Neural crest cell (in vitro differentiated cells): ENCODE results near the gene FKBP1A. TPM values are rescaled to one million over a fixed set of nuclear protein-coding genes. Genes with fewer than 3 reads are reported as not detected.

Experiments used
- DNase-seq: peaks from one replicate; pipeline ENCODE4 v3.0.0; 2021; ENCODE audit warnings: low read depth, mixed read lengths, low spot score
- H3K27ac Mint-ChIP-seq: one replicate; pipeline ENCODE4 v1.8.0; 2021; ENCODE audit warnings: mild to moderate bottlenecking, mixed read lengths; ENCODE audit not compliant: unreplicated experiment
- H3K27me3 Mint-ChIP-seq: 2 replicates; pipeline ENCODE4 v1.8.0; 2021; ENCODE audit warnings: low read depth, mild to moderate bottlenecking, mixed read lengths
- H3K36me3 Mint-ChIP-seq: 2 replicates; pipeline ENCODE4 v1.8.0; 2021; ENCODE audit warnings: low read depth, mild to moderate bottlenecking, mixed read lengths
- H3K4me1 Mint-ChIP-seq: 2 replicates; pipeline ENCODE4 v1.8.0; 2021; ENCODE audit warnings: mixed read lengths
- H3K4me3 Mint-ChIP-seq: one replicate; pipeline ENCODE4 v1.8.0; 2021; ENCODE audit warnings: mild to moderate bottlenecking, mixed read lengths
- H3K9me3 Mint-ChIP-seq: 2 replicates; pipeline ENCODE4 v1.8.0; 2021; ENCODE audit warnings: mixed read lengths
- total RNA-seq: library from RNA; stranded (reverse); gene quantifications from 2 replicates; pipeline ENCODE4 v1.2.1, GENCODE V29; 2021
- TF ChIP-seq, protein P1 (sequence below): fragments of 200-600 bp; sonication (generic); conservative IDR thresholded peaks from 2 replicates; pipeline ENCODE4 v1.5.0; 2021; ENCODE audit warnings: antibody characterized with exemption, mild to moderate bottlenecking

Gene FKBP1A
- total RNA-seq, 1 donor from 2014 or later: 176 TPM

DNA sequence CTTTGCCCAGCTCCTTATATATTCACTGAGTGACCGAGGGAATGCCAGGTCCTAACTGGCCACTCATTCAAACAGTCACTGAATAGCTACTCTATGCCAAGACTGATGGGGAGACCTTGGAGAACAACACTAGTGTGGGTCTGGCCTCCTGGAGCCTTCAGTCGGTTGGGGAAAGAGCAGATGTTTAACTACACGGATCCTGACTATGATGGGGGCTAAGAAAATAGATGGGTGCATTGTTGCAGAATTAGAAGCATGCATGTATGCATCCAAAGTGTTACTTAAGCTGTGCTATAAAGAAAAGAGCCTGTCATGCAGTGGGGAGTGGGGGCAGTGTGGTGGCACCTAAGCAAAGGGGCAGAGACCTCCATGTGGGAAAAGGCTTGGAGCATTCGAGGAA lies 6.5 kb downstream of the FKBP1A start:
- no peak for DNase-seq
- Mint-ChIP-seq H3K4me1 (peaks cover 31% of the 10 kb centered on the region), H3K4me3 (peak overlapping the region; percentile 16), H3K36me3 (no peaks in the 10 kb centered on the region), H3K9me3 (no peaks in the 10 kb centered on the region), H3K27ac (peak overlapping the region; percentile 46), H3K27me3 (no peaks in the 10 kb centered on the region)
- TF ChIP-seq, protein P1, sequence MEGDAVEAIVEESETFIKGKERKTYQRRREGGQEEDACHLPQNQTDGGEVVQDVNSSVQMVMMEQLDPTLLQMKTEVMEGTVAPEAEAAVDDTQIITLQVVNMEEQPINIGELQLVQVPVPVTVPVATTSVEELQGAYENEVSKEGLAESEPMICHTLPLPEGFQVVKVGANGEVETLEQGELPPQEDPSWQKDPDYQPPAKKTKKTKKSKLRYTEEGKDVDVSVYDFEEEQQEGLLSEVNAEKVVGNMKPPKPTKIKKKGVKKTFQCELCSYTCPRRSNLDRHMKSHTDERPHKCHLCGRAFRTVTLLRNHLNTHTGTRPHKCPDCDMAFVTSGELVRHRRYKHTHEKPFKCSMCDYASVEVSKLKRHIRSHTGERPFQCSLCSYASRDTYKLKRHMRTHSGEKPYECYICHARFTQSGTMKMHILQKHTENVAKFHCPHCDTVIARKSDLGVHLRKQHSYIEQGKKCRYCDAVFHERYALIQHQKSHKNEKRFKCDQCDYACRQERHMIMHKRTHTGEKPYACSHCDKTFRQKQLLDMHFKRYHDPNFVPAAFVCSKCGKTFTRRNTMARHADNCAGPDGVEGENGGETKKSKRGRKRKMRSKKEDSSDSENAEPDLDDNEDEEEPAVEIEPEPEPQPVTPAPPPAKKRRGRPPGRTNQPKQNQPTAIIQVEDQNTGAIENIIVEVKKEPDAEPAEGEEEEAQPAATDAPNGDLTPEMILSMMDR: no peak

DNA sequence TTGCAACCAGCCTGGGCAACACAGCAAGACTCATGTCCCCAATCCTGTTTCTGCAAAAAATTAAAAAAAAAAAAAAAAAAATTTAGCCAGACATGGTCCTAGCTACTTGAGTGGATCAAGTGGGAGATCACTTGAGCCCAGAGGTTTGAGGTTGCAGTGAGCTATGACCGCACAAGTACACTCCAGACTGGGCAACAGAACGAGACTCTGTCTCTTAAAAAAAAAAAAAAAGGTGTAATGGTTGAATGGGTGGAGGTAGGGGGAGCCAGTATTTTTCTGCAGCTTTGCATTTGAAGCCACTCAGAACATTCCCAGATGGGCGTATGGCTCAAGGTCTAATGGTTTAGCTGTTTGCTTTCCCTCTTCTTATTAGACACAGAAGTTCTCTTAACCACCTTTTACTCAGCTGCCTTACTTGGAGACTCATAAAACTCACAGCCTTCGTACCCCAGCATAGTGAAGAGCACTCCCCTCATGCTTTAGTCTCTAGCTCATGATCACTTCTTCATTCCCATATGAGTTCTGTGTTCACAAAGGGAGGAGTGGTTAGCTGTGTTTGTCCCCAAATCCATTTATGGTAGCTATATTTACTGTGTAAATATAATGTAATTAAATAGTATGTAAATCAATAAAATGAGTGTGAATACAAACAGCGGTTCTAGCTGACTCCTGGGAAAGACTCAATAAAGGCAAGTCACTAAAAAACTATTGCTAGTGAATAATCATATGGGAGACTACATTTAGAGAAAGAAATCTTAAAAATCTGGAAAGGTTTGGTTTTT lies 9.0 kb downstream of the FKBP1A start:
- Mint-ChIP-seq H3K4me1 (peaks cover 14% of the 10 kb centered on the region), H3K36me3 (no peaks in the 10 kb centered on the region), H3K4me3 (no peak overlapping the region), H3K27ac (no peak overlapping the region), H3K27me3 (no peaks in the 10 kb centered on the region), H3K9me3 (no peaks in the 10 kb centered on the region)
- TF ChIP-seq, protein P1: no peak
- DNase-seq: no peak

DNA sequence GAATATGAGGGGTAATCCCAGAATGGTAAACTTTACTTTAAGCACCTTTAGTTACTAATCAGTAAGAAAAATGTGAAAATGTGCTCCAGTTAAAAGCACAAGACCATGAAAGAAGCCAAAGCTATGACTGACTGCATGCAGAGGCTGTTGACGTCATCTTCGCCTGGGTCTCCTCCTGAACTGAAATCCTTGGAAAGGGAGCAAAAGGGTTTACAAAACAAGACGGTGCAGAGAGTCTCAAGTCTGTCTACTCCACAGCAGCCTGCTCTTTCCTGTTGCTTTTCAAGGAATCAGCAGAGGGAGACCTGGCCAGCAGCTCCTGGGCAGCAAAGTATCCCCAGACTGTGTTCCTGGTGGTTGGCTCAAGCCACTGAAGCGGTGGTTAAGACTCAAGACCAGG lies 10.2 kb downstream of the FKBP1A start:
- no peak overlapping the region for H3K27ac Mint-ChIP-seq
- H3K36me3 Mint-ChIP-seq: no peaks in the 10 kb centered on the region
- DNase-seq: no peak
- no peaks in the 10 kb centered on the region for H3K27me3 Mint-ChIP-seq
- H3K4me3 Mint-ChIP-seq: no peak overlapping the region
- TF ChIP-seq, protein P1: no peak
- H3K9me3 Mint-ChIP-seq: no peaks in the 10 kb centered on the region
- H3K4me1 Mint-ChIP-seq: peaks cover 4% of the 10 kb centered on the region

DNA sequence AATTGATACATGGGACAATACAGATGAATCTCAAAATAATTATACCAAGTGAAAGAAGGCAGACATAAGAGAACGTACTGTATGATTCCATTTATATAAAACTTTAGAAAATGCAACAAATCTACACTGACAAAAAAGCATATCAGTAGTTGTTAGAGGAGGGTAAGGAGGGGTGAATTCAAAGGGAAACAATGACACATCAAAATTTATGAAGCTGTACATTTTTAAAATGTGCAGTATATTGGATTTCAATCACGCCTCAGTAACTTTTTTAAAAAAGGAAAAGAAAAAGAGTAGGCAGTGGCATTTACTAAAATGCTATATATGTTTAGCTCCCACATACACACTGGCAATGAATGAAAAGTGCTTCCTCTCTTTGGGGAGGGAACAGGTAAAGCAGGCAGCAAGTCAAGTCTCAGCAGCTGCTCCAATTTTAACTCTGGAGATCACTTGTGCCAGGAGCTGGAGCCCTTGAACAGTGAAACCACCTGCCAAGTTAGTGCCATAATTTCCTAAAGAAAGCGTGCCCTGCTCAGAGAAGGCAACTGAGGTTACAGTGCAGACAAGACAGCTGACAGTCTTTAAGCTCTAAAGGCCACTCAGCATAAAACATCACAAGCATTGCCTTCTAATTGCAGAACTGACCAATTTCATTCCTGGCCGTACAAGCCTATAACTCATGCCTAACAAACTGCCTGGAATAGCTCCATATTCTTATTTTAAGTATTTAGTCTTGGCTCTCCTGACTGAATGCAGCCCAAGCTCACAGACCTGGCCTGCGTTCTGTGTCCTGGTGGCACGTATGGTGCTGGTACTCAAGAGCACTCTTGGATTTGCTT lies 10.9 kb downstream of the FKBP1A start:
- no peak overlapping the region for H3K27ac Mint-ChIP-seq
- H3K27me3 Mint-ChIP-seq: no peaks in the 10 kb centered on the region
- no peak overlapping the region for H3K4me3 Mint-ChIP-seq
- TF ChIP-seq, protein P1: no peak
- H3K36me3 Mint-ChIP-seq: no peaks in the 10 kb centered on the region
- H3K9me3 Mint-ChIP-seq: no peaks in the 10 kb centered on the region
- H3K4me1 Mint-ChIP-seq: peaks cover 8% of the 10 kb centered on the region
- DNase-seq: no peak

DNA sequence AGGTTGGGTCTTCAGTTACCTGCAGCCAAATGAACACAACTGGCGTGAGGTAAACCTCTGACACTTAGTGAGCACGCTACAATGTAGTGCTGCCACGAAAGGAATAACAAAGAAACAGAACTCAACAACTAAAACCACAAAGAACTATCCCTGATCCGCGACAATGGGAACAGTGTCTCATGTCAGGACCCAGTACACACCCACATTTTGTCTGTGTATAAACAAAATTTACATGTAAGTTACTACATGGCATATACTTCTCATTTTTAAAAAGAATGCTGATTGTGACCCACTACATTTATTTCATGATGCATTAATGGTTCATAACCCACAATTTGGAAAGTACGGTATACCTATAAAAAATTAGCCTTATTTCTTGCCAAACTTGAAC lies 14.1 kb downstream of the FKBP1A start:
- Mint-ChIP-seq H3K36me3 (peaks cover under 1% of the 10 kb centered on the region), H3K4me3 (no peak overlapping the region), H3K27ac (no peak overlapping the region), H3K9me3 (no peaks in the 10 kb centered on the region), H3K4me1 (peaks cover 31% of the 10 kb centered on the region), H3K27me3 (no peaks in the 10 kb centered on the region)
- TF ChIP-seq, protein P1: no peak
- DNase-seq: no peak
